Measurements from ENCODE around the gene SCGN. TPM values are rescaled to one million over a fixed set of nuclear protein-coding genes. Genes with fewer than 3 reads are reported as not detected.

SCGN gene
- total and polyA plus RNA-seq, 2 of the 13 experiments (the other 11 are each of a cell fraction or from before 2014, with no cell fraction given): 2.9 to 29.0 TPM

DNA sequence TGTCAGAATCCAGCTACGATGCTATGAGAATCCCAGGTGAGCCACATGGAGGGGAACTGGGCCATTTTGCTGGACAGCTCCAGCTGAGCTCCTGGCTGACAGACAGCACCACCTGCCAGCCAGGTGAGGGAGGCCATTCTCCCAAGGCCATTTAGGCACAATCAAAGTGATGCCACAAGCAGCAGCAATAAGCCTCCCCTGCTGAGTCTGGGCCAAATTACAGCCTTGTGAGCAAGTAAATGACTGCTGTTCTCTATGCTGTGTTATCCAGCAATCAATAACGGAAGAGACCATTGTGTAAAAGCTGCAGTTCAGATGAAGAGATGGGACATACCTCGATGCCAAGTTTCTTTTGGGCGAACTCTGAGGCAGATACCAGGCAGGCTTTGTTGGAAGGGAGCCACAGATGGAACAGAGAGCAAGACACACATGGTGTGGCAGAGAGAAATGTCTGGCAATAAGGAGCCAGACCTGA lies 14.0 kb upstream of the SCGN start (continued):
- no peak for TF ChIP-seq SOX13 (IDR thresholded peaks at IDR 0.05)
- TF ChIP-seq SOX13 (CRISPR knock-in tag; conservative IDR thresholded peaks at IDR 0.05 in 1 of 2, IDR thresholded peaks at IDR 0.05 in 1 of 2): peak in 1 of 2 experiments; percentile 39; a peak in 1 of 4 replicates
- TF ChIP-seq, protein P1, sequence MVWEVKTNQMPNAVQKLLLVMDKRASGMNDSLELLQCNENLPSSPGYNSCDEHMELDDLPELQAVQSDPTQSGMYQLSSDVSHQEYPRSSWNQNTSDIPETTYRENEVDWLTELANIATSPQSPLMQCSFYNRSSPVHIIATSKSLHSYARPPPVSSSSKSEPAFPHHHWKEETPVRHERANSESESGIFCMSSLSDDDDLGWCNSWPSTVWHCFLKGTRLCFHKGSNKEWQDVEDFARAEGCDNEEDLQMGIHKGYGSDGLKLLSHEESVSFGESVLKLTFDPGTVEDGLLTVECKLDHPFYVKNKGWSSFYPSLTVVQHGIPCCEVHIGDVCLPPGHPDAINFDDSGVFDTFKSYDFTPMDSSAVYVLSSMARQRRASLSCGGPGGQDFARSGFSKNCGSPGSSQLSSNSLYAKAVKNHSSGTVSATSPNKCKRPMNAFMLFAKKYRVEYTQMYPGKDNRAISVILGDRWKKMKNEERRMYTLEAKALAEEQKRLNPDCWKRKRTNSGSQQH (CRISPR knock-in tag; IDR thresholded peaks at IDR 0.05; ENCODE audit: low read depth): 0 out of 2 replicates have a peak, but pooled peaks have one; percentile 63
- 0 out of 2 replicates have a peak, but pooled peaks have one; percentile 16 for TF ChIP-seq ELF3 (CRISPR knock-in tag; IDR thresholded peaks at IDR 0.05)
- TF ChIP-seq ADNP (CRISPR knock-in tag; IDR thresholded peaks at IDR 0.05): no peak
- peak; percentile 36 for TF ChIP-seq FOXA3 (CRISPR knock-in tag; IDR thresholded peaks at IDR 0.05)
- TF ChIP-seq RXRA (CRISPR knock-in tag; IDR thresholded peaks at IDR 0.05): peak; percentile 49
- TF ChIP-seq, protein P2, sequence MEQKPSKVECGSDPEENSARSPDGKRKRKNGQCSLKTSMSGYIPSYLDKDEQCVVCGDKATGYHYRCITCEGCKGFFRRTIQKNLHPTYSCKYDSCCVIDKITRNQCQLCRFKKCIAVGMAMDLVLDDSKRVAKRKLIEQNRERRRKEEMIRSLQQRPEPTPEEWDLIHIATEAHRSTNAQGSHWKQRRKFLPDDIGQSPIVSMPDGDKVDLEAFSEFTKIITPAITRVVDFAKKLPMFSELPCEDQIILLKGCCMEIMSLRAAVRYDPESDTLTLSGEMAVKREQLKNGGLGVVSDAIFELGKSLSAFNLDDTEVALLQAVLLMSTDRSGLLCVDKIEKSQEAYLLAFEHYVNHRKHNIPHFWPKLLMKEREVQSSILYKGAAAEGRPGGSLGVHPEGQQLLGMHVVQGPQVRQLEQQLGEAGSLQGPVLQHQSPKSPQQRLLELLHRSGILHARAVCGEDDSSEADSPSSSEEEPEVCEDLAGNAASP (CRISPR knock-in tag; IDR thresholded peaks at IDR 0.05; ENCODE audit: borderline replicate concordance): peak; percentile 45; the same call in 1 of the 2 replicates
- 0 out of 2 replicates have a peak, but pooled peaks have one; percentile 26 for TF ChIP-seq TOPORS (CRISPR knock-in tag; IDR thresholded peaks at IDR 0.05)
- TF ChIP-seq FOXP1 (IDR thresholded peaks at IDR 0.05): no peak
- no peak for TF ChIP-seq FOXP1 (CRISPR knock-in tag; IDR thresholded peaks at IDR 0.05)
- peak; percentile 36; the same call in 1 of the 2 replicates for TF ChIP-seq HOXA3 (CRISPR knock-in tag; IDR thresholded peaks at IDR 0.05)
- TF ChIP-seq, protein P3, sequence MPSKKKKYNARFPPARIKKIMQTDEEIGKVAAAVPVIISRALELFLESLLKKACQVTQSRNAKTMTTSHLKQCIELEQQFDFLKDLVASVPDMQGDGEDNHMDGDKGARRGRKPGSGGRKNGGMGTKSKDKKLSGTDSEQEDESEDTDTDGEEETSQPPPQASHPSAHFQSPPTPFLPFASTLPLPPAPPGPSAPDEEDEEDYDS (CRISPR knock-in tag; IDR thresholded peaks at IDR 0.05): peak; percentile 28; the same call in 1 of the 2 replicates
- no peak for TF ChIP-seq ZNF124 (CRISPR knock-in tag; IDR thresholded peaks at IDR 0.05)
- TF ChIP-seq, protein P4, sequence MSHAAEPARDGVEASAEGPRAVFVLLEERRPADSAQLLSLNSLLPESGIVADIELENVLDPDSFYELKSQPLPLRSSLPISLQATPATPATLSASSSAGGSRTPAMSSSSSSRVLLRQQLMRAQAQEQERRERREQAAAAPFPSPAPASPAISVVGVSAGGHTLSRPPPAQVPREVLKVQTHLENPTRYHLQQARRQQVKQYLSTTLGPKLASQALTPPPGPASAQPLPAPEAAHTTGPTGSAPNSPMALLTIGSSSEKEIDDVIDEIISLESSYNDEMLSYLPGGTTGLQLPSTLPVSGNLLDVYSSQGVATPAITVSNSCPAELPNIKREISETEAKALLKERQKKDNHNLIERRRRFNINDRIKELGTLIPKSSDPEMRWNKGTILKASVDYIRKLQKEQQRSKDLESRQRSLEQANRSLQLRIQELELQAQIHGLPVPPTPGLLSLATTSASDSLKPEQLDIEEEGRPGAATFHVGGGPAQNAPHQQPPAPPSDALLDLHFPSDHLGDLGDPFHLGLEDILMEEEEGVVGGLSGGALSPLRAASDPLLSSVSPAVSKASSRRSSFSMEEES (CRISPR knock-in tag; IDR thresholded peaks at IDR 0.05): peak; percentile 27; the same call in 1 of the 2 replicates
- no peak for TF ChIP-seq SOX6 (IDR thresholded peaks at IDR 0.05)
- 0 out of 2 replicates have a peak, but pooled peaks have one; percentile 19 for TF ChIP-seq SOX6 (CRISPR knock-in tag; IDR thresholded peaks at IDR 0.05)
- TF ChIP-seq, protein P5, sequence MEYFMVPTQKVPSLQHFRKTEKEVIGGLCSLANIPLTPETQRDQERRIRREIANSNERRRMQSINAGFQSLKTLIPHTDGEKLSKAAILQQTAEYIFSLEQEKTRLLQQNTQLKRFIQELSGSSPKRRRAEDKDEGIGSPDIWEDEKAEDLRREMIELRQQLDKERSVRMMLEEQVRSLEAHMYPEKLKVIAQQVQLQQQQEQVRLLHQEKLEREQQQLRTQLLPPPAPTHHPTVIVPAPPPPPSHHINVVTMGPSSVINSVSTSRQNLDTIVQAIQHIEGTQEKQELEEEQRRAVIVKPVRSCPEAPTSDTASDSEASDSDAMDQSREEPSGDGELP (IDR thresholded peaks at IDR 0.05; ENCODE audit: borderline replicate concordance, low read depth): peak; percentile 73; the same call in 1 of the 2 replicates
- peak; percentile 23; the same call in 1 of the 2 replicates for TF ChIP-seq PHF8 (CRISPR knock-in tag; IDR thresholded peaks at IDR 0.05)
